Measurements from ENCODE around the gene KLHL3. TPM values are rescaled to one million over a fixed set of nuclear protein-coding genes. Genes with fewer than 3 reads are reported as not detected.

KLHL3 gene
- total RNA-seq, 1 experiment from 2014 or later: 15.7 TPM

- H3K9me3 Mint-ChIP-seq: peaks cover 27% of the 10 kb centered on the region
- H3K4me1 Mint-ChIP-seq: no peaks in the 10 kb centered on the region
- TF ChIP-seq EMX1 (CRISPR knock-in tag; IDR thresholded peaks at IDR 0.05) (no peak), TCF7 (CRISPR knock-in tag; IDR thresholded peaks at IDR 0.05; ENCODE audit: low read depth) (no peak), RORB (CRISPR knock-in tag; IDR thresholded peaks at IDR 0.05) (no peak), SOX15 (CRISPR knock-in tag; IDR thresholded peaks at IDR 0.05) (no peak), IRF1 (CRISPR knock-in tag; IDR thresholded peaks at IDR 0.05) (no peak), ZMAT4 (CRISPR knock-in tag; IDR thresholded peaks at IDR 0.05) (no peak), GTF2I (CRISPR knock-in tag; conservative IDR thresholded peaks at IDR 0.05) (no peak), E2F1 (CRISPR knock-in tag; IDR thresholded peaks at IDR 0.05) (no peak), ZNF138 (CRISPR knock-in tag; conservative IDR thresholded peaks at IDR 0.05) (no peak), PRRX2 (CRISPR knock-in tag; IDR thresholded peaks at IDR 0.05) (no peak), HMGXB4 (CRISPR knock-in tag; IDR thresholded peaks at IDR 0.05) (no peak), STAT6 (CRISPR knock-in tag; conservative IDR thresholded peaks at IDR 0.05; ENCODE audit: low read depth) (no peak), USF2 (CRISPR knock-in tag; IDR thresholded peaks at IDR 0.05) (no peak)
- ATAC-seq (no peak), DNase-seq (ENCODE audit: low spot score) (no peak)
- CTCF ChIA-PET: no interaction called here
- POLR2A ChIA-PET: no interaction called here
- no peak overlapping the region for H3K4me3 Mint-ChIP-seq
- peaks cover 50% of the 10 kb centered on the region for H3K36me3 Mint-ChIP-seq
- H3K27me3 Mint-ChIP-seq (ENCODE audit: low read depth): no peaks in the 10 kb centered on the region
- H3K27ac Mint-ChIP-seq: no peak overlapping the region
Observed at GRCh38 chr5:137714494-137714893, 21.4 kb downstream of the KLHL3 start.

GRCh38 chr5:137712139-137712667 is 23.7 kb downstream of the KLHL3 start:
- Mint-ChIP-seq H3K27me3 (ENCODE audit: low read depth) (no peaks in the 10 kb centered on the region), H3K27ac (no peak overlapping the region), H3K4me1 (no peaks in the 10 kb centered on the region), H3K9me3 (peaks cover 27% of the 10 kb centered on the region), H3K36me3 (peaks cover 58% of the 10 kb centered on the region), H3K4me3 (no peak overlapping the region)
- ATAC-seq (no peak), DNase-seq (ENCODE audit: low spot score) (no peak)
- no peak for TF ChIP-seq EMX1 (CRISPR knock-in tag; IDR thresholded peaks at IDR 0.05)
- no peak for TF ChIP-seq ELF4 (CRISPR knock-in tag; IDR thresholded peaks at IDR 0.05; ENCODE audit: low read depth)
- CTCF ChIA-PET: no interaction called here
- POLR2A ChIA-PET: interaction anchor here (0.6 to 0.7 kb wide), 3 partner anchors 35 to 791 kb away, joined by 3 to 8 read pairs (median 3); no protein-coding TSS in a partner anchor

- TF ChIP-seq PREB (CRISPR knock-in tag; IDR thresholded peaks at IDR 0.05; ENCODE audit: borderline replicate concordance): no peak
- peaks cover 46% of the 10 kb centered on the region for H3K36me3 Mint-ChIP-seq
- H3K27me3 Mint-ChIP-seq (ENCODE audit: low read depth): no peaks in the 10 kb centered on the region
- DNase-seq (ENCODE audit: low spot score) (no peak), ATAC-seq (no peak)
- no peaks in the 10 kb centered on the region for H3K4me1 Mint-ChIP-seq
- CTCF ChIA-PET: no interaction called here
- no peak overlapping the region for H3K27ac Mint-ChIP-seq
- H3K9me3 Mint-ChIP-seq: peaks cover 27% of the 10 kb centered on the region
- POLR2A ChIA-PET: no interaction called here
- no peak overlapping the region for H3K4me3 Mint-ChIP-seq
Observed at GRCh38 chr5:137710086-137710485, 25.8 kb downstream of the KLHL3 start.
